Measurements from ENCODE around the gene URB2.
"Not testable (repeated sequence)": the region's sequence is repeated elsewhere in the genome, so short reads cannot be mapped to it uniquely, and the experiment has no call there.

URB2 gene

GRCh38 chr1:229620876-229621275, 5.2 kb upstream of the URB2 start:
- Histone ChIP-seq H3K27ac (ENCODE audit: low read length) (no peak overlapping the region), H3K9me3 (replicated peaks; ENCODE audit: insufficient read depth, low read length) (no peaks in the 10 kb centered on the region), H3K4me3 (ENCODE audit: low read length) (no peak overlapping the region), H3K27me3 (replicated peaks; ENCODE audit: insufficient read depth, low read length) (no peaks in the 10 kb centered on the region), H4K20me1 (ENCODE audit: insufficient read depth, low read length) (peaks cover 49% of the 10 kb centered on the region), H3K9me2 (replicated peaks; ENCODE audit: insufficient read depth, low read length) (no peaks in the 10 kb centered on the region), H3K4me2 (ENCODE audit: low read depth, low read length) (no peak overlapping the region), H3K79me2 (ENCODE audit: low read length) (peaks cover 95% of the 10 kb centered on the region), H3K4me1 (ENCODE audit: low read length) (peaks cover 33% of the 10 kb centered on the region), H3K36me3 (replicated peaks; ENCODE audit: insufficient read depth, low read length) (no peaks in the 10 kb centered on the region), H2AFZ (ENCODE audit: low read length) (no peak overlapping the region), H3K9ac (ENCODE audit: low read length) (no peak overlapping the region), H3F3A (ENCODE audit: insufficient read depth, low read length) (peaks cover 10% of the 10 kb centered on the region)
- TF ChIP-seq EZH2 (optimal IDR thresholded peaks at IDR 0.05; ENCODE audit: low read depth, low read length) (no peak), CTCF (IDR thresholded peaks at IDR 0.05; ENCODE audit: low read length) (no peak), EZH2phosphoT487 (IDR thresholded peaks at IDR 0.05; ENCODE audit: low read length) (no peak)
- no peak for DNase-seq

- Histone ChIP-seq H3K9ac (ENCODE audit: low read length) (no peak overlapping the region), H3K9me2 (replicated peaks; ENCODE audit: insufficient read depth, low read length) (no peaks in the 10 kb centered on the region), H3K79me2 (ENCODE audit: low read length) (peaks cover 93% of the 10 kb centered on the region), H2AFZ (ENCODE audit: low read length) (no peak overlapping the region), H3F3A (ENCODE audit: insufficient read depth, low read length) (peaks cover 16% of the 10 kb centered on the region), H3K27ac (ENCODE audit: low read length) (no peak overlapping the region), H4K20me1 (ENCODE audit: insufficient read depth, low read length) (peaks cover 49% of the 10 kb centered on the region), H3K36me3 (replicated peaks; ENCODE audit: insufficient read depth, low read length) (no peaks in the 10 kb centered on the region), H3K4me1 (ENCODE audit: low read length) (peaks cover 33% of the 10 kb centered on the region), H3K4me3 (ENCODE audit: low read length) (no peak overlapping the region), H3K9me3 (replicated peaks; ENCODE audit: insufficient read depth, low read length) (no peaks in the 10 kb centered on the region), H3K27me3 (replicated peaks; ENCODE audit: insufficient read depth, low read length) (no peaks in the 10 kb centered on the region), H3K4me2 (ENCODE audit: low read depth, low read length) (no peak overlapping the region)
- no peak for TF ChIP-seq EZH2 (optimal IDR thresholded peaks at IDR 0.05; ENCODE audit: low read depth, low read length)
- no peak for TF ChIP-seq EZH2phosphoT487 (IDR thresholded peaks at IDR 0.05; ENCODE audit: low read length)
- TF ChIP-seq CTCF (IDR thresholded peaks at IDR 0.05; ENCODE audit: low read length): no peak
- DNase-seq: no peak
Measured at GRCh38 chr1:229621663-229622062, 4.4 kb upstream of the URB2 start.

GRCh38 chr1:229622641-229623120, 3.4 kb upstream of the URB2 start:
- H3K4me3 ChIP-seq (ENCODE audit: low read length); H2AFZ ChIP-seq (ENCODE audit: low read length); H3K9ac ChIP-seq (ENCODE audit: low read length); H3K4me2 ChIP-seq (ENCODE audit: low read depth, low read length); DNase-seq; H3K9me2 ChIP-seq (replicated peaks; ENCODE audit: insufficient read depth, low read length); H3K27me3 ChIP-seq (replicated peaks; ENCODE audit: insufficient read depth, low read length); H3K9me3 ChIP-seq (replicated peaks; ENCODE audit: insufficient read depth, low read length); H3K36me3 ChIP-seq (replicated peaks; ENCODE audit: insufficient read depth, low read length); H3K27ac ChIP-seq (ENCODE audit: low read length): not testable (repeated sequence)
- Histone ChIP-seq H3K79me2 (ENCODE audit: low read length) (peaks cover 93% of the 10 kb centered on the region), H4K20me1 (ENCODE audit: insufficient read depth, low read length) (peaks cover 50% of the 10 kb centered on the region), H3K4me1 (ENCODE audit: low read length) (peaks cover 40% of the 10 kb centered on the region), H3F3A (ENCODE audit: insufficient read depth, low read length) (peaks cover 17% of the 10 kb centered on the region)

GRCh38 chr1:229623225-229623624, 2.8 kb upstream of the URB2 start:
- DNase-seq: no peak
- Histone ChIP-seq H3K9ac (ENCODE audit: low read length) (no peak overlapping the region), H3K36me3 (replicated peaks; ENCODE audit: insufficient read depth, low read length) (no peaks in the 10 kb centered on the region), H3K9me3 (replicated peaks; ENCODE audit: insufficient read depth, low read length) (no peaks in the 10 kb centered on the region), H4K20me1 (ENCODE audit: insufficient read depth, low read length) (peaks cover 49% of the 10 kb centered on the region), H2AFZ (ENCODE audit: low read length) (no peak overlapping the region), H3K27ac (ENCODE audit: low read length) (no peak overlapping the region), H3F3A (ENCODE audit: insufficient read depth, low read length) (peaks cover 17% of the 10 kb centered on the region), H3K4me3 (ENCODE audit: low read length) (no peak overlapping the region), H3K79me2 (ENCODE audit: low read length) (peaks cover 92% of the 10 kb centered on the region), H3K4me2 (ENCODE audit: low read depth, low read length) (no peak overlapping the region), H3K4me1 (ENCODE audit: low read length) (peaks cover 41% of the 10 kb centered on the region), H3K9me2 (replicated peaks; ENCODE audit: insufficient read depth, low read length) (no peaks in the 10 kb centered on the region), H3K27me3 (replicated peaks; ENCODE audit: insufficient read depth, low read length) (no peaks in the 10 kb centered on the region)
- no peak for TF ChIP-seq EZH2phosphoT487 (IDR thresholded peaks at IDR 0.05; ENCODE audit: low read length)

Data from MM.1S (cell line).